ENCODE data around the gene ADAMTS5. TPM values are rescaled to one million over a fixed set of nuclear protein-coding genes. Genes with fewer than 3 reads are reported as not detected.

The ADAMTS5 gene
- total RNA-seq, 1 donor from 2014 or later, result 0.26 TPM

GRCh38 chr21:26909972-26910371 is 56.9 kb downstream of the ADAMTS5 start:
- FAIRE-seq (no peak), DNase-seq (ENCODE audit: low read depth) (no peak)
- TF ChIP-seq CTCF (IDR thresholded peaks at IDR 0.05; ENCODE audit: insufficient read depth, low read length, severe bottlenecking), result peak; percentile 7
- H3K36me3 ChIP-seq (ENCODE audit: control insufficient read depth, insufficient read depth, low read length), result no peaks in the 10 kb centered on the region
- H3K27me3 ChIP-seq (ENCODE audit: control insufficient read depth, insufficient read depth, low read length), result no peaks in the 10 kb centered on the region
- no peak overlapping the region for H3K4me3 ChIP-seq (ENCODE audit: low read depth, low read length)

- no peak for DNase-seq (ENCODE audit: low read depth)
- TF ChIP-seq CTCF (IDR thresholded peaks at IDR 0.05; ENCODE audit: insufficient read depth, low read length, severe bottlenecking), result no peak
- H3K27me3 ChIP-seq (ENCODE audit: control insufficient read depth, insufficient read depth, low read length), result no peaks in the 10 kb centered on the region
- FAIRE-seq, result no peak
- H3K36me3 ChIP-seq (ENCODE audit: control insufficient read depth, insufficient read depth, low read length), result no peaks in the 10 kb centered on the region
- H3K4me3 ChIP-seq (ENCODE audit: low read depth, low read length), result no peak overlapping the region
Observed at GRCh38 chr21:26900980-26901379, 65.9 kb downstream of the ADAMTS5 start.

- Histone ChIP-seq H3K27me3 (ENCODE audit: control insufficient read depth, insufficient read depth, low read length) (no peaks in the 10 kb centered on the region), H3K4me3 (ENCODE audit: low read depth, low read length) (no peak overlapping the region), H3K36me3 (ENCODE audit: control insufficient read depth, insufficient read depth, low read length) (no peaks in the 10 kb centered on the region)
- no peak for FAIRE-seq
- DNase-seq (ENCODE audit: low read depth), result no peak
- no peak for TF ChIP-seq CTCF (IDR thresholded peaks at IDR 0.05; ENCODE audit: insufficient read depth, low read length, severe bottlenecking)
Observed at GRCh38 chr21:26892151-26892550, 74.7 kb downstream of the ADAMTS5 start.

- no peak for DNase-seq (ENCODE audit: low read depth)
- H3K27me3 ChIP-seq (ENCODE audit: control insufficient read depth, insufficient read depth, low read length), result no peaks in the 10 kb centered on the region
- no peak for FAIRE-seq
- no peak overlapping the region for H3K4me3 ChIP-seq (ENCODE audit: low read depth, low read length)
- H3K36me3 ChIP-seq (ENCODE audit: control insufficient read depth, insufficient read depth, low read length), result no peaks in the 10 kb centered on the region
- TF ChIP-seq CTCF (IDR thresholded peaks at IDR 0.05; ENCODE audit: insufficient read depth, low read length, severe bottlenecking), result no peak
Observed at GRCh38 chr21:26888931-26889330, 78.0 kb downstream of the ADAMTS5 start.

GRCh38 chr21:26888256-26888655 is 78.6 kb downstream of the ADAMTS5 start:
- Histone ChIP-seq H3K27me3 (ENCODE audit: control insufficient read depth, insufficient read depth, low read length) (no peaks in the 10 kb centered on the region), H3K4me3 (ENCODE audit: low read depth, low read length) (no peak overlapping the region), H3K36me3 (ENCODE audit: control insufficient read depth, insufficient read depth, low read length) (no peaks in the 10 kb centered on the region)
- FAIRE-seq (no peak), DNase-seq (ENCODE audit: low read depth) (no peak)
- no peak for TF ChIP-seq CTCF (IDR thresholded peaks at IDR 0.05; ENCODE audit: insufficient read depth, low read length, severe bottlenecking)

GRCh38 chr21:26887251-26887650 is 79.6 kb downstream of the ADAMTS5 start:
- no peak for DNase-seq (ENCODE audit: low read depth)
- no peaks in the 10 kb centered on the region for H3K36me3 ChIP-seq (ENCODE audit: control insufficient read depth, insufficient read depth, low read length)
- H3K27me3 ChIP-seq (ENCODE audit: control insufficient read depth, insufficient read depth, low read length), result no peaks in the 10 kb centered on the region
- no peak for TF ChIP-seq CTCF (IDR thresholded peaks at IDR 0.05; ENCODE audit: insufficient read depth, low read length, severe bottlenecking)
- no peak for FAIRE-seq
- no peak overlapping the region for H3K4me3 ChIP-seq (ENCODE audit: low read depth, low read length)
